GM21723 (cell line): ENCODE results near the gene ARL2.

Experiments
- ATAC-seq: cut with Tn5 transposase; IDR thresholded peaks from one replicate; pipeline ENCODE4 v1.9.1; 2021; ENCODE audit warnings: mild to moderate bottlenecking, moderate library complexity; ENCODE audit not compliant: unreplicated experiment

ARL2 gene

DNA sequence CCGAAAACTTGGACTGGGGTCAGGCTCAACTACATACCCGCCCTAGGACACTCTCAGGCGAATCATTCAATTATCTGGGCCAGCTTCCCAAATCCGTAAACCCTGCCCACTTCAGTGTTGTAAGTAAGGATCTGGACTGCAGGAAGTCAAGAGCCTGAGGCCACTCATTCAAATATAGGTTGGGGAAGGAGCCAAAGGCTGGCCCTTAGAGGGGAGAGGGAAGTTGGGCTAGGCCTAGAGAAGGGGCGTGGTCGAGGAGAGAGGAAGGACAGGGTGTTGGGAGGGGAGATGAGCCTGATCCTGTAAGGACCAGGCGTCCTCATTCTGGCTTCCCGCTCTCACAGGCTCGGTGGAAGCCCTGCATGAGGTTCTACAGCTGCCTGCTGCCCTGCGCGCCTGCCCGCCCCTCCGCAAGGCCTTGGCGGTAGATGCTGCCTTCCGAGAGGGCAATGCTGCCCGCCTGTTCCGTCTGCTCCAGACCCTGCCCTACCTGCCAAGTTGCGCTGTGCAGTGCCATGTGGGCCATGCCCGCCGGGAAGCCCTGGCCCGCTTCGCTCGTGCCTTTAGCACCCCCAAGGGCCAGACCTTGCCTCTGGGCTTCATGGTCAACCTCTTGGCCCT, 30.0 kb downstream of the ARL2 start:
- no peak for ATAC-seq

DNA sequence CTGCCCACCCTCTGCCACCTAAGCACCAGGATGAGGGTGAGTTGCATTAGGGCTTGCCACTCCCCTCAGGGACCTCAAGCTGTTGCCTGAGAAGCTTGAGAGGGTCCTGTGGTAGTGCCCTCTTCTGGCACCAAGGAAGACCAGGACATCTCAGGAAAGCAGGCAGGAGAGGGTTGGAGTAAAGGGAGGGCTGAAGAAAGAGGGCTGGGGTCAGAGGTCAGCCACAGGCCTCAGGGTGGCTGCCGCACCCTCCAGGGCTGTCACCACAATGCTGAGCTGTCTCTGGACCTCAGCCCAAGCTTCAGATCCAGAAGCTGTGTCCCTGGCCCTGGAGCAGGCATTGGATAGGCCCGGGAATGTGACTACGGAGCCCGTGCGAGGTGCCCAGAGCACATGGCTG, 31.1 kb downstream of the ARL2 start:
- no peak for ATAC-seq

GRCh38 chr11:65045728-65046127, 31.8 kb downstream of the ARL2 start:
- ATAC-seq, result no peak

DNA sequence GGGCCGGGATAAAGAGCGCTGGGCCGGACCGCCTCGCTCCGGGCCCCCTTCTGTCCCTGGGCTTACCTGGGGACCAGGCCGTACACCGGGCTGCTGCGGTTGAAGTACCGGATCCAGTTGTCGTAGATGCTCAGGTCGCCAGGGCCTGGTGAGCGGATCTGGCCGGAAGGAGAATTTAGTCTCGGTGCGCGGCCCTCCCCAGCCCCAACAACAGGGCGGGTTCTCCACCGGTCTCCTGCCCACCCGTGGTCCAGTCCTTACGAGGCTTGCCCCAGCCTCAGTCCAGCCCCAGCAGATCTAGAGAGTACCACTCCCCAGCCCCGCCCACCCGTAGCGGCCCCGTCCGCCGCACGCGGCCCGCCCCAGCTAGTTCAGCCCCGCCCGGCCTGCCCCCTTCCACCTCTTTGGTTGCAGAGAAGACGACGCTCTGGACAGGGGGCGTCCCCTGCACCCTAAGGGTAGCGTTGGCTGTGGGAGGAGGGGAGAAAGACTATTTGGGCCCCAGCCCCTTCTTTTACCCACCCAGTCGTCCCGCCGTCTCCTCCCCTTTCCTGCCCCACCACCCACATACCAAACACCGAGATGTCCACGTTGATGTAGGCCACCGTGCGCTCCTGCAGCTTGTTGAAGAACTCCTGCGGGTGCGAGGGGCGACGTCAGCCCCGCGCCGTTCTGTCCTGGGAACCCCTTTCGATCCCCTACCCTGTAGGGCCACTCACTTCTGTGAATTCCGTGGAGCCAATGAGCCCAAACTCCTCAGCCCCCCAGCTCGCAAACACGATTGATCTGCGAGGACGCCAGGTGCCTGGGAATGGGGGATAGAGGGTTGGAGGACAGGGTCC, 33.8 kb downstream of the ARL2 start:
- no peak for ATAC-seq

- ATAC-seq, result no peak
Measured at GRCh38 chr11:65051398-65051858, 37.5 kb downstream of the ARL2 start.

GRCh38 chr11:65053827-65054508, 40.0 kb downstream of the ARL2 start:
- ATAC-seq, result no peak

GRCh38 chr11:65055538-65055937, 41.6 kb downstream of the ARL2 start:
- ATAC-seq, result no peak

DNA sequence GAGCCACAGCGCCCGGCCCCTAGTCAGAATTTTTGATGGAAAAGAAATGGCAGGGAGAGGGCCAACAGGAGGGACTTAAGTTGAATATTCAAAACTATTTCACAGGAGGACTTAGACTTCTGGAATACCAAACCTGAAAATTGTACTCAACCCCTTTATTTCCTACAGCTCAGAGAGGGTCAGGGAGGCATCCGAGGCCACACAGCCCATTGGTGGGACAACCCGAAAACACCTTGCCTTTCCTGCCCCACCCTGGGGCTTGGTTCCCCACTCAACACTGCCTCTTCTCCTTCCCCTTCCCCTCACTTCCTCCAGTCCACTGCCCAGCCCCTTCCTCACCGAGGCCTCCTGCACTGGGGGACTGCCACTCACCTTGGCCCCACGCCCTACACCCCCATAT, 43.0 kb downstream of the ARL2 start:
- ATAC-seq, result no peak

GRCh38 chr11:65057526-65057925, 43.6 kb downstream of the ARL2 start:
- ATAC-seq, result no peak

- no peak for ATAC-seq
Measured at GRCh38 chr11:65058012-65058411, 44.1 kb downstream of the ARL2 start.

GRCh38 chr11:65058419-65059054, 44.6 kb downstream of the ARL2 start, which contains the start of gene NAALADL1:
TSS of gene NAALADL1 (minus strand) at chr11:65058553. CDS start at chr11:65058521, 32 bp downstream.
- no peak for ATAC-seq

DNA sequence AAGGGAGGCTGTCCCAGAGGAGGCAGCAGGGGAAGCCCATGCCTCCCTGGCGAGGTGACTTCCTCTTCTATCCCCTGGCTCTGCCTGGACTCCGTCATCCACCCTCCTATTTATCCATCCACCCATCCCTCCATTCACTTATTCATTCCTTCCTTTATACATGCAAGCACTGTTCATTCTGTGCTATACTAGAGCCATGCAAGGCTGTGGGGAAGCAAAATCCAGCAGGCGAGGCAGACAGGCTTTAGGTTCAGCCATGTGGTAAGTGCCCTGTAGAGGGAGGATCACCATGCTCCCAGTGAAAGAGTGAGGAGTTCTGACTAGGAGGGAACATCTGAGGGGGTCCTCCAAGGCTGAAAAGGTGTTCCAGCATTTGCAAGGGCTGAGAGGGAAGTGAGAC, 45.6 kb downstream of the ARL2 start:
- ATAC-seq, result no peak

DNA sequence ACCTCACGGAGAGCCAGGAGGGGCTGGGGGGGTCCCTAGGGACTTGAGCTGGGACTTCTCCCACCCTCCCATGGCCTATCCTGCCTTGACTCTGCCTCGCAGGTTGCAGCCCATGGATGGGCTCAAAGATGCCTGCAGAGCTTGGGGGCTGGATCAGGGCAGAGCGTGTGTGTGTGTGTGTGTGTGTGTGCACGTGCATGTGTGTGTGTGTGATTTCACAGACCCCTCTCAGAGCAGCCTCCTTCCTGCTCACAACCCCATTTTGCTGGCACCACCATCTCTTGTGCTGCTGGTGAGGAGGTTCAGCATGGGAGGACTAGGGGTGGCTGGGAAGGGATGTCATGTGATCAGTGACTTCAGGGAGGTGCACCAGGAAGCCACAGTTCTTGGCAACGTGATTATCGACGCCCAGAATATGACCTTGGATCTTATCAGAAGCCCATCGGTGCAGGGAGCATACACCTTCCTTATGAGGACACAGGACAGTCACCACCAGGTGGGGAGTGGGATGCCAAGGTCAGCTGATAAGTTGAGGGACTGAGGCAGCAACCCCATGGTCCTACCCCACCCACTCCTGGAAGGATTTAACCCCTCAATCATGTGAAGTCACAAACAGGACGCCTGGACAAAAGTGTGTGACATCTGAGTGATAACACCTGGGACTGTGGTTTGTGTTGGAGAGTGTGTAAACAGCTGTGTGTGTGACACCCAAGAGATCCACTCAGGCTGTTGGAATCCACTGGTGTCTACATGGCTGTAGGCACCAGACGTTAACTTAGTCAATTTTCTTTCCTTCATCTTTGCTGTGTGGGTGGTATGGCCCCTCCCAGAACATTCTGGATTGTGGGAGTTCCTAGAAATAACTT, 46.2 kb downstream of the ARL2 start:
- ATAC-seq, result no peak

DNA sequence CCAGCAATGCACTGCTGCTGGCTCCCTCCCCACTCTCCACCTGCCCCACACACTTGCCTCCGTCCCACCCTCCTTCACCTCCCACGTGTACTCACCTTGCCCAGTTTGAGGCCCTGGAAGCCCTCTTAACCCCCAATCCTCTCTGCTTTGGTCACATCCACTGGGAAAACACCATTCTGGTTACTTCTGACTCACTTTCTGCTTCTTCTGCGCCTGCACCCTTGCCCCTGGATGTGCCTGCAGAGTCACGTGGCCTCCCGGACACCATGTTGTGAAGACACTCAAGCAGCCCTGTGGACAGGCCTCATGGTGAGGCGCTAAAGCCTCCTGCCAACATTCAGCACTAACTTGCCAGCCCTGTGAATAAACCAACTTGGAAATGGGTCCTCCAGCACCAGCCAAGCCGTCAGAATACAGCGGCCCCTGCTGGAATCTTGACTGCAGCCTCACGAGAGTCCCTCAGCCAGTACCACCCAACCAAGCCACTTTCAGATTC, 47.0 kb downstream of the ARL2 start:
- ATAC-seq, result no peak

DNA sequence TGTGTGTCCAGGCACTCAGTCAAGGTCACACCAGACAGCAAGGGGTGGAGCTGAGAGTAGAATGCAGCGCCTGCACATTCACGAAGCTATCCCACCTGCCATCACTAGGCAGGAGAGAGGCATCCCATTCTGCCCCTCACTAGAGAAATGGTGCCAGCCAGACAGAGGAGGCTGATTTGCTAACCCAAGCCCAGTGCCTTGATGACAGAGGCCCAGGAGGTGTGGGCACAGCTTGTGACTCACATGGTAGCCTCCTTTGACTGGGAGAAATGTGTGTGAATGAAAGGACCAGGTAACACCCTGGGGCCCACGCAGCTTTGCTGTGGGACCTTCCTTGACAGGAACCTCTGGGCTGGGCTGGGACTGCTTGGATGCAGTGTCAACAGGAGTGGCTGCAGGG, 49.6 kb downstream of the ARL2 start:
- ATAC-seq, result no peak

- ATAC-seq, result no peak
Measured at GRCh38 chr11:65064847-65065240, 50.9 kb downstream of the ARL2 start.

DNA sequence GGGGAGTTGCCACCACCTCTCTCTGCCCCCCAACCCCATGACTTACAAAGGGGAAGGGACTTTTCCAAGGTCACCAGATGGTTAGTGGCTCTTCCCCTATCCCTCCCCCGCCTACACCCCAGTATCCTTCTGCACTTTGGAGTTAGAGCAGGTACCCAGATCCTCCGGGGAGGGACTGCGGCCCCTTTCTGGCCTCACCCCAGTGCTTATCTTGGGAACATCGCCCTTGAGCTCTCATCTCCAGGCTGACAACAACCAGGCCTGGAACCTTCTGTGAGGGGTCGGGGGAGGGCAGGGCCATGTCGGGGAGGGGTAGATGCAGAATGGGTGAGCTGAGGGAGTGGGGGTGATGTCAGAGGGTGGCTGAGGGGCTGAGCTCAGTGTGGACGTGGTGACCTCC, 51.9 kb downstream of the ARL2 start:
- ATAC-seq, result no peak

DNA sequence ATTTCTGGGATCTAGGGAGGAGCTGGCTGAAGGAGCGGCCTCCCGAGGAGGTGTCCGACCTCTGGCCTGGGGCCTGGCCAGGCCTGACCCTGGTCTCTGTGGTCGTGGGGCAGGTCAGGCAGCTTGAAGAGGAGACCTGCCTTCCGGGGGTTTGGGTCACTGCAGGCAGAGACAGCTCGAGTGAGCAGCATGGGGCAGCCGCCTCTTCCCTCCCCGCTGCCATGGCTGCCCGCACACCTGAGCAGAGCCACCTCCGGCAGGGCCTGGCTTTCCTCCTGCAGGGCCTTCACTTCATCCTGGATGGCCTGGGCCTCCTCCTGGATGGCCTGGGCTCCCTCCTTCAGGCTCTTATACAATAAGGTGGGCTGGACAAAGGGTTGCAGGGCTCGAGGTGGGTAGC, 52.4 kb downstream of the ARL2 start:
- no peak for ATAC-seq

- ATAC-seq, result no peak
Measured at GRCh38 chr11:65066805-65067291, 52.9 kb downstream of the ARL2 start.

- no peak for ATAC-seq
Measured at GRCh38 chr11:65067446-65067845, 53.5 kb downstream of the ARL2 start.
